A549 (cell line): ENCODE results near the gene TEX2. TPM values are rescaled to one million over a fixed set of nuclear protein-coding genes. Genes with fewer than 3 reads are reported as not detected.

Source experiments
- ATAC-seq, 2 experiments: fragments of 200-7000 bp in 1 of 2; fragments of >200 bp in 1 of 2; cut with Nextera tagmentation in 1 of 2; cut with Tn5 transposase in 1 of 2; 3 replicates each; pipeline versions ENCODE4 v1.8.0 to v1.9.1; 2018 to 2020; ENCODE audit warnings: mild to moderate bottlenecking in 1 of 2, moderate library complexity in 1 of 2
- CTCF ChIA-PET: fragments of 300-600 bp; sonication (Branson Sonifier 250); formaldehyde crosslinking; extraction: SDS; loops from one replicate; lab custom pipeline; 2021; ENCODE audit warnings: antibody characterized with exemption, inconsistent platforms; lab: Yijun Ruan, JAX
- POLR2A ChIA-PET: fragments of 350-600 bp; formaldehyde crosslinking; extraction: SDS; loops from one replicate; lab custom pipeline; 2021; ENCODE audit warnings: antibody characterized with exemption, inconsistent platforms; lab: Yijun Ruan, JAX
- DNase-seq, 2 experiments: peaks; one replicate each; pipeline versions ENCODE4 v3.0.0 to v3.0.0-alpha.2; 2011 to 2016; ENCODE audit warnings: low read depth in 1 of 2, low spot score in 1 of 2
- FAIRE-seq: peaks from 2 replicates; lab custom pipeline; 2011; peaks lifted over from hg19 to GRCh38; lab: Jason Lieb, UNC
- H3K27ac ChIP-seq, 2 experiments: fragments of >200 bp; sonication (Bioruptor Twin); formaldehyde crosslinking; 3 replicates each; pipeline ENCODE4 v1.5.1; 2016 to 2017
- H3K4me1 ChIP-seq: fragments of >200 bp; sonication (Bioruptor Twin); formaldehyde crosslinking; 3 replicates; pipeline ENCODE4 v1.6.1; 2016
- H3K4me2 ChIP-seq: fragments of >200 bp; sonication (Bioruptor Twin); formaldehyde crosslinking; 3 replicates; pipeline ENCODE4 v1.6.1; 2016
- H3K4me3 ChIP-seq: fragments of >200 bp; sonication (Bioruptor Twin); formaldehyde crosslinking; 3 replicates; pipeline ENCODE4 v1.5.1; 2016
- H3K9me3 ChIP-seq: fragments of >200 bp; sonication (Bioruptor Twin); formaldehyde crosslinking; 3 replicates; pipeline ENCODE4 v1.6.1; 2016
- CBX8 ChIP-seq: fragments of 200-600 bp; sonication (generic); IDR thresholded peaks from 2 replicates; pipeline ENCODE4 v1.6.1; 2016
- CTCF ChIP-seq: fragments of >200 bp; sonication (Bioruptor Twin); formaldehyde crosslinking; IDR thresholded peaks from 3 replicates; pipeline ENCODE4 v1.5.1; 2016
- E2F6 ChIP-seq: IDR thresholded peaks from 2 replicates; pipeline ENCODE4 v1.6.1; 2012; ENCODE audit warnings: low read depth, borderline replicate concordance
- ELK1 ChIP-seq: fragments of 150-350 bp; IDR thresholded peaks from 2 replicates; pipeline ENCODE4 v1.6.1; 2014; ENCODE audit warnings: low read depth, mild to moderate bottlenecking, low read length
- HDAC2 ChIP-seq: fragments of 200-600 bp; sonication (generic); IDR thresholded peaks from 2 replicates; pipeline ENCODE4 v1.6.1; 2016
- HOXA7 ChIP-seq: fragments of 250-450 bp; sonication (Bioruptor Pico); IDR thresholded peaks from 2 replicates; pipeline ENCODE4 v1.5.0; 2020; ENCODE audit warnings: mild to moderate bottlenecking, moderate library complexity
- HOXB13 ChIP-seq: fragments of 250-450 bp; sonication (Bioruptor Pico); IDR thresholded peaks from 2 replicates; pipeline ENCODE4 v1.5.0; 2020; ENCODE audit warnings: low read depth, mild to moderate bottlenecking, moderate library complexity
- HOXB5 ChIP-seq: fragments of 250-450 bp; sonication (Bioruptor Pico); IDR thresholded peaks from 2 replicates; pipeline ENCODE4 v1.5.0; 2020; ENCODE audit warnings: mild to moderate bottlenecking, moderate library complexity
- JUN ChIP-seq, 2 experiments: fragments of >200 bp; sonication (Bioruptor Twin); formaldehyde crosslinking; IDR thresholded peaks; 2 replicates in 1 of 2; 3 replicates in 1 of 2; pipeline ENCODE4 v1.6.1; 2016 to 2017
- JUNB ChIP-seq: fragments of >200 bp; sonication (Bioruptor Twin); formaldehyde crosslinking; IDR thresholded peaks from 2 replicates; pipeline ENCODE4 v1.6.1; 2016
- KDM5A ChIP-seq: fragments of 200-600 bp; sonication (generic); IDR thresholded peaks from 2 replicates; pipeline ENCODE4 v1.6.1; 2016; ENCODE audit warnings: antibody characterized with exemption, mild to moderate bottlenecking
- MAFK ChIP-seq: fragments of 450-650 bp; IDR thresholded peaks from 2 replicates; pipeline ENCODE4 v1.6.1; 2014; ENCODE audit not compliant: partially characterized antibody
- MAZ ChIP-seq: fragments of 150-350 bp; IDR thresholded peaks from 2 replicates; pipeline ENCODE4 v1.6.1; 2014; ENCODE audit warnings: antibody characterized with exemption, low read depth, low read length, borderline replicate concordance
- NFE2L2 ChIP-seq: fragments of 150-350 bp; conservative IDR thresholded peaks from 2 replicates; pipeline ENCODE4 v1.6.1; 2014; ENCODE audit warnings: low read length
- NPAS2 ChIP-seq: fragments of 250-450 bp; sonication (Bioruptor Pico); IDR thresholded peaks from 2 replicates; pipeline ENCODE4 v1.8.0; 2022; ENCODE audit warnings: mild to moderate bottlenecking, moderate library complexity, borderline replicate concordance
- NR3C1 ChIP-seq: fragments of >200 bp; sonication (Bioruptor Twin); formaldehyde crosslinking; IDR thresholded peaks from 3 replicates; pipeline ENCODE4 v1.6.1; 2017
- RAD21 ChIP-seq, 2 experiments: fragments of >200 bp in 1 of 2; sonication (Bioruptor Twin) in 1 of 2; formaldehyde crosslinking in 1 of 2; IDR thresholded peaks in 1 of 2; conservative IDR thresholded peaks in 1 of 2; 2 replicates in 1 of 2; 3 replicates in 1 of 2; pipeline ENCODE4 v1.6.1; 2012 to 2018; ENCODE audit warnings: inconsistent platforms in 1 of 2
- RARB ChIP-seq: fragments of 250-450 bp; sonication (Bioruptor Pico); IDR thresholded peaks from 2 replicates; pipeline ENCODE4 v1.8.0; 2021; ENCODE audit warnings: mild to moderate bottlenecking, moderate library complexity
- SMC3 ChIP-seq: fragments of >200 bp; sonication (Bioruptor Twin); formaldehyde crosslinking; IDR thresholded peaks from 3 replicates; pipeline ENCODE4 v1.6.1; 2018; ENCODE audit warnings: inconsistent platforms
- TFCP2L1 ChIP-seq: fragments of 250-450 bp; sonication (Bioruptor Pico); IDR thresholded peaks from 2 replicates; pipeline ENCODE4 v1.5.0; 2021; ENCODE audit warnings: mild to moderate bottlenecking
- TP53 ChIP-seq: fragments of 250-450 bp; sonication (Bioruptor Pico); IDR thresholded peaks from 2 replicates; pipeline ENCODE4 v1.5.0; 2021; ENCODE audit warnings: mild to moderate bottlenecking, moderate library complexity
- ZNF302 ChIP-seq: fragments of 250-450 bp; sonication (Bioruptor Pico); IDR thresholded peaks from 2 replicates; pipeline ENCODE4 v1.9.0; 2021; ENCODE audit warnings: inconsistent platforms, mild to moderate bottlenecking, moderate library complexity
- WGBS: methylation state at CpG from one replicate; pipeline ENCODE4 v1.1.6; 2017; ENCODE audit errors: missing lambda C conversion rate; 5-methylcytosine and 5-hydroxymethylcytosine counted together
- polyA plus RNA-seq, 4 experiments: library from polyadenylated mRNA; depleted of rRNA in 3 of 4; stranded (reverse); fragments of >200 nt; fragmentation: RNase III in 1 of 4; extraction: RNeasy Plus Mini Kit Qiagen cat#74134 plus additional on column Dnase treatment in 1 of 4; gene quantifications; 2 replicates in 3 of 4; 3 replicates in 1 of 4; pipeline ENCODE4 v1.2.3, GENCODE V29; 2011 to 2017
- TF ChIP-seq, protein P1 (sequence below): fragments of 200-600 bp; sonication (generic); IDR thresholded peaks from 2 replicates; pipeline ENCODE4 v1.6.1; 2016; ENCODE audit warnings: antibody characterized with exemption, mild to moderate bottlenecking, moderate library complexity

TEX2 gene
- polyA plus RNA-seq, 2 of the 4 experiments (the other 2 are of a cell fraction): 9.3 to 16.2 TPM

DNA sequence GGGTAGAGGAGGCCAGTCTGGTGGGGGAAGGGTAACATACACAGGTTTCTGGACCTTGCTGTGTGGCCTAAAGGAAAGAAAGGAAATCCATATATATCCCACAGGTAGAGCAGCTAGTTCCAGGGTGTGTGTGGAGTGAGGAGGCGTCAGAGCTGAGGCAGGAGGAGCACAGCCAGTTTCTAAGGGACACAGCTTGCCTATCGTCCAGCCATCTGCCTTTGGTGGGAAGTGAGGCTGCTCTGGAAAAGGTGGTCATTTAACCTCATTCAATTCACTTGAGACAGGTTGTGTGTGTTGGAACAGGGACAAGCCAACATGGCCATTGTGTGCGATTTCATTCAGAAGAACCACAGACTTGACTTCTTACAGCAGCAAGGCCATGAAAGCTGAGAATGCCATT lies 96.2 kb downstream of the TEX2 start:
- DNase-seq (no peak), FAIRE-seq (peak; percentile 28), ATAC-seq (no peak)
- H3K9me3 ChIP-seq: no peaks in the 10 kb centered on the region
- 82% methylated on average over 3 of the region's 3 CpGs for WGBS
- H3K4me1 ChIP-seq: no peaks in the 10 kb centered on the region
- ChIA-PET CTCF (interaction anchor here (0.8 to 2.7 kb wide), 8 partner anchors 9 to 250 kb away, joined by 3 to 11 read pairs (median 4); no protein-coding TSS in a partner anchor), POLR2A (interaction anchor here (1.4 kb wide), 1 partner anchor 21 kb away, joined by 5 read pairs; no protein-coding TSS in a partner anchor)
- no peak overlapping the region for H3K27ac ChIP-seq
- H3K4me2 ChIP-seq: no peak overlapping the region
- TF ChIP-seq ZNF302 (no peak), E2F6 (no peak), HOXB5 (CRISPR knock-in tag) (no peak), MAZ (no peak), JUN (IDR thresholded peaks at IDR 0.05) (no peak), MAFK (no peak), RARB (CRISPR knock-in tag) (no peak), CBX8 (no peak)
- no peak overlapping the region for H3K4me3 ChIP-seq

DNA sequence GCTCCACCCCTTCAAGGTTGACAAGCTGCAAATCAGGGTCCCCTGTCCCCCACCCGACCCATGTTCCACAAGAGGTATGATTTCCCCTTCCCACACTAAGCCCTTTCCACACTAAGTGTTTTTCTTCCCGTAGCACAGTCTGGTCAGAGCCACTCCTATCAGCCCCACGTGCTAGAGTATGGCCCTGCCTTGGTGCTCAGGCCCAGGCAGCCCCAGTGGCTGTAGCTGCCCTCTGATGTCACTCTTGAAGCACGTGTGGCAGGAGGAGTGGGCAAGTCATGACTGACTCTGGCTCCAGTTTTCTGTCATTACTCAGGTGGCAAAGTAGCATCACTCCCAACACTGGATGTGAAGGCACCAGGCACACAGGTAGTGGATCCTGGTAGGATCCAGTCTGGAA lies 97.7 kb downstream of the TEX2 start:
- WGBS: 77% methylated on average over 4 of the region's 4 CpGs
- no peaks in the 10 kb centered on the region for H3K9me3 ChIP-seq
- ChIA-PET CTCF (interaction anchor here (2.2 to 2.7 kb wide), 3 partner anchors 10 to 16 kb away, joined by 5 to 11 read pairs (median 9); no protein-coding TSS in a partner anchor), POLR2A (no interaction called here)
- DNase-seq: no peak
- H3K4me3 ChIP-seq: no peak overlapping the region
- FAIRE-seq: no peak
- ATAC-seq: no peak
- no peak overlapping the region for H3K4me2 ChIP-seq
- TF ChIP-seq NR3C1 (no peak), CTCF (no peak), MAZ (no peak), HOXA7 (CRISPR knock-in tag) (no peak), TFCP2L1 (no peak), RAD21 (conservative IDR thresholded peaks at IDR 0.05 in 1 of 2, IDR thresholded peaks at IDR 0.05 in 1 of 2) (no peak), JUNB (no peak), NFE2L2 (no peak), TP53 (CRISPR knock-in tag) (no peak), SMC3 (no peak), CBX8 (no peak)
- no peak overlapping the region for H3K27ac ChIP-seq
- no peaks in the 10 kb centered on the region for H3K4me1 ChIP-seq

GRCh38 chr17:64164596-64165285 lies 98.3 kb downstream of the TEX2 start:
- DNase-seq: no peak
- TF ChIP-seq NPAS2 (CRISPR knock-in tag) (no peak), HOXB13 (CRISPR knock-in tag) (no peak), JUN (IDR thresholded peaks at IDR 0.05) (no peak), HOXA7 (CRISPR knock-in tag) (no peak), HDAC2 (no peak), KDM5A (no peak), ELK1 (no peak)
- TF ChIP-seq, protein P1, sequence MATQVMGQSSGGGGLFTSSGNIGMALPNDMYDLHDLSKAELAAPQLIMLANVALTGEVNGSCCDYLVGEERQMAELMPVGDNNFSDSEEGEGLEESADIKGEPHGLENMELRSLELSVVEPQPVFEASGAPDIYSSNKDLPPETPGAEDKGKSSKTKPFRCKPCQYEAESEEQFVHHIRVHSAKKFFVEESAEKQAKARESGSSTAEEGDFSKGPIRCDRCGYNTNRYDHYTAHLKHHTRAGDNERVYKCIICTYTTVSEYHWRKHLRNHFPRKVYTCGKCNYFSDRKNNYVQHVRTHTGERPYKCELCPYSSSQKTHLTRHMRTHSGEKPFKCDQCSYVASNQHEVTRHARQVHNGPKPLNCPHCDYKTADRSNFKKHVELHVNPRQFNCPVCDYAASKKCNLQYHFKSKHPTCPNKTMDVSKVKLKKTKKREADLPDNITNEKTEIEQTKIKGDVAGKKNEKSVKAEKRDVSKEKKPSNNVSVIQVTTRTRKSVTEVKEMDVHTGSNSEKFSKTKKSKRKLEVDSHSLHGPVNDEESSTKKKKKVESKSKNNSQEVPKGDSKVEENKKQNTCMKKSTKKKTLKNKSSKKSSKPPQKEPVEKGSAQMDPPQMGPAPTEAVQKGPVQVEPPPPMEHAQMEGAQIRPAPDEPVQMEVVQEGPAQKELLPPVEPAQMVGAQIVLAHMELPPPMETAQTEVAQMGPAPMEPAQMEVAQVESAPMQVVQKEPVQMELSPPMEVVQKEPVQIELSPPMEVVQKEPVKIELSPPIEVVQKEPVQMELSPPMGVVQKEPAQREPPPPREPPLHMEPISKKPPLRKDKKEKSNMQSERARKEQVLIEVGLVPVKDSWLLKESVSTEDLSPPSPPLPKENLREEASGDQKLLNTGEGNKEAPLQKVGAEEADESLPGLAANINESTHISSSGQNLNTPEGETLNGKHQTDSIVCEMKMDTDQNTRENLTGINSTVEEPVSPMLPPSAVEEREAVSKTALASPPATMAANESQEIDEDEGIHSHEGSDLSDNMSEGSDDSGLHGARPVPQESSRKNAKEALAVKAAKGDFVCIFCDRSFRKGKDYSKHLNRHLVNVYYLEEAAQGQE: no peak
- TF ChIP-seq, all 56 proteins: peak for 0
- Histone ChIP-seq H3K9me3 (no peaks in the 10 kb centered on the region), H3K4me1 (no peaks in the 10 kb centered on the region), H3K4me3 (no peak overlapping the region), H3K27ac (no peak overlapping the region), H3K4me2 (no peak overlapping the region)
- CTCF ChIA-PET: interaction anchor here (0.6 to 2.7 kb wide), 7 partner anchors 10 to 313 kb away, joined by 3 to 9 read pairs (median 3); no protein-coding TSS in a partner anchor
- 92% methylated on average over 6 of the region's 6 CpGs for WGBS
- ATAC-seq: no peak
- POLR2A ChIA-PET: no interaction called here
- FAIRE-seq: no peak
